HG02870 (cell line): ENCODE results near the gene PPP2R2D.
"Not testable (repeated sequence)": the region's sequence is repeated elsewhere in the genome, so short reads cannot be mapped to it uniquely, and the experiment has no call there.

Experiments
- ATAC-seq: cut with Tn5 transposase; IDR thresholded peaks from one replicate; pipeline ENCODE4 v1.9.1; 2021; ENCODE audit warnings: mild to moderate bottlenecking, moderate library complexity; ENCODE audit not compliant: unreplicated experiment

Gene PPP2R2D

DNA sequence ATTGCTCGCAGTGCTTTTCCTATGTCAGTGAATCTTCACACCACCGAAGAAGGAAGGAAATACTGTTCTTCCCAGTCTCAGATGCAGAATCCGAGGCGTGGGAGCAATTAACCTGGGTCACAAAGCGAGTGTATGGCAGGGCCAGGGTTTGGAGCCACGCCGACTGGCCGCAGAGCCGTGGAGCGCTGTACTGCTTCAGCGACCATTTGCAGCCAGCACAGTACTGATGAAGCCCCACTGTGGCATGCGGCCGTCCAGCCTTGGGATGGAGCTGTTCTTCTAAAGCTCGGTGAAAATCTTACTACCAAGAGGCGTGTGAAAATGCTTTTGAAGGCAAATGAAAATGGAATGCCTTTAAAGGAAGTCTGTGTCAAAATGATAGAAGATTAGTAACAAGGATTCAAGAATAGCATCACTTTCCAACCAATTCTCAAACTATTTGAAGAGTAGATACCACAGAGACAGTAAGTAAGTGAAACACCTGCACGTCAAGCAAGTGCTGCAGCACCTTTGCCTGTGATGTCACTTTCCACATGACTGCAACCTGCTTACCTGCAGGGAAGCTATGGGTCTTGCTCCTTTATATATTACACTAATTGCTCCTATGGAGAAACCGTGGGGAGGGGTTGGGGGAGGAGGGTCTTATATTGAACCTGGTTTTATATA, 4.9 kb downstream of the PPP2R2D start:
- ATAC-seq: no peak

DNA sequence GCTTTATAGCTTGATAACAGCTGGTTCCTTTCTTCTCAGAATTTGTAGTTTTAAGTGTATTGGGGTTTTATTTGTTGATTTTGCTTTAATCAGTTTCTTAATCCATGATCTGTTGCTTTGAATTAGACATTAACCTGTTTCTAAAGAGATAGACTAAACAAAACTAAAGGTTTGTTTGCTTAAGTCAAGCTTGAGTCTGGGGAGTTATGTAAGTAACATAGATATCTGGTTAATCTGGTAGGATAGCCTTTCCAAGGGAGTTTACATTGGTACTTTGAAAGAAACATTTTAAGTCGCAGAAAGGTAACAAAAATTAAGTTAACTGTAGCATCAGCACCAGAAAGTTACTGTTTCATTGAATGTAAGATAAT, 5.4 kb downstream of the PPP2R2D start:
- ATAC-seq: no peak

DNA sequence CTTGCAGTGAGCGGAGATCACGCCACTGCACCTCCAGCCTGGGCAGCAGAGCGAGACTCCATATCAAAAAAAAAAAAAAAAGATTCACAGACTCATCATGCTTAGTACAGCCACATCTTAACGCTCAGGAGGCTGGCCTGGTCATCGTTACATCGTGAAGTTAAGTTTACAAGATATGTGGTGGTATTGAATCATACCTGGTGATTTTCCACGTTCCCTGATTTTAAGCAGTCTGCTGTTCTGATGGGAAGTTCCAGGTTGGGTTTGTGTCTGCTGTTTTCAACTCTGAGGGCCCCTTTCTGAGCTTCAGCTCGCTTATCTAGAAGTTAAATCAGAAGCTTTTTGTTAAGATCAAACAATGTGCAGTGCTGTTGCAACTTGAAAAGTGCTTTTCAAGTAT, 6.9 kb downstream of the PPP2R2D start:
- ATAC-seq: no peak

DNA sequence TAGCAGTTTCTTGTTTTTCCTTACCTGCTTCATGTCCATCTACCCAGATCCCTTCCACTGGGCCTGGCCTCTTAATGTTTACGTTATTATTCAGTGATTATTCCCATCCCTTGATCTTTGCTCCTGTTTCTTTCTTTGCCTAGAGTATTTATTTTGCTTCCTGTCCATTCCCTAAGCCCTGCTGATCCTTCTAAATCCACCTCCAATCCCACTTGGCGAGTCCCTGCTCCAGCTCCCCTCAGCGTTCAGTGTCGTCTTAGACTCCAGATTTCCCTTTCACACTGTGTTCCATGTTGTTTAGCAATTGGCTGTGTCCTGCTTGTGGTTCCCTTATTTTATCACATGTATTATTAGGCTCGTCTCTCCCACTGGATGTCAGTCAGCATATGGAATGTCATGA, 7.3 kb downstream of the PPP2R2D start:
- no peak for ATAC-seq

DNA sequence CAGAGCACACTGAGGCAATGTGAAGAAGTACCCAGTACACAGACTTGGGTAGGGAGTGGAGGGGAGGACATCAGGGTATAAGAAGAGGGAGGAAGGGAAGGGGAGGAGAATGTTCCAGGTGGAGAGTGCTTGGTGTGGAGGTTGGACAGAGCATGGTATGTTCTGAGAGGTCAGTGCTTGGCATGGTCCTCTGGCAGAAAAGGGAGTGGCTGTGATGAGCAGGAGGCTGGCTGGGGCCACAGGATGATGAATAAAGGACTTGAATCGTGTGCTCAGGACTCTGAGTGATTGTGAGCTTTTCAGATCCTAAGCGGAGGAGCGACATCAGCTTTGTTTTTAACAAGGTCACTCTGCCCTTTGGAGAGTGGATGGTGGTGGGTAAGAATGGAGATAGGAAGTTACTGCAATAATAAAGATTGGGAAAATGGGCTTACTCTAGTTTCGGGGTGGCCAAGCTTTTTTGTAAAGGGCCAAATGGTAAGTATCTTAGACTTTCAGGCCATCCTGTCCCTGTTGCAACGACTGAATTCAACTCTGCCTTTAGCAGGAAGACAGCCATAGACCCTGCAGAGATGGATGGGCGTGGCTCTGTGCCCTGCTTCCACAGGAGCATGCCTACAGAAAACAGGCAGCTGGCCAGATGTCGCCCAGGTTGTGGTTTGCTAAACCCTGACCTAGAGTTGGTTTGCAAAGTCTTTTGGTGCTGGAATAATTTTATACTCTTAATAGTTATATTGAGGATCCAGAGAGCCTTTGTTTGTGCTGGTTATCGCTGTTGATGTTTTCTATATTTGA, 8.4 kb downstream of the PPP2R2D start:
- ATAC-seq: no peak

DNA sequence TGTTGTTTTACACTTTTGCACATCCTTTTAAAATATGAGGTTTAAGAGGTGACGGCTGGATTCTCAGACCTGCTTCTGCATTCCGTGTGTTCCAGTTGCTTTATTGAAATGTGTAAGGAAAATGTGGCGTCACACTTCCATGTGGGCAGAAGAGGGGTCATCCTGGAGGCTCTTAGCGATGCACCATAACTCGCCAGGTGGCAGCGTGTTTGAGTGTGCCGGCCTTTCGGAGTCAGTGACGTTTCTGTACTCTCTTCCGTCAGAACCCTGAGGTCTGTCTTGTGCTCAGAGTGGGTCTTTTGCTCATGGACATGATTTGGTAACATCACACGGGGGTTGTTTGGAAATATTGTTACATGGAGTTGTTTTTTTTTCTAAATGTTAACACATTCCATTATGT, 9.1 kb downstream of the PPP2R2D start:
- ATAC-seq: no peak

DNA sequence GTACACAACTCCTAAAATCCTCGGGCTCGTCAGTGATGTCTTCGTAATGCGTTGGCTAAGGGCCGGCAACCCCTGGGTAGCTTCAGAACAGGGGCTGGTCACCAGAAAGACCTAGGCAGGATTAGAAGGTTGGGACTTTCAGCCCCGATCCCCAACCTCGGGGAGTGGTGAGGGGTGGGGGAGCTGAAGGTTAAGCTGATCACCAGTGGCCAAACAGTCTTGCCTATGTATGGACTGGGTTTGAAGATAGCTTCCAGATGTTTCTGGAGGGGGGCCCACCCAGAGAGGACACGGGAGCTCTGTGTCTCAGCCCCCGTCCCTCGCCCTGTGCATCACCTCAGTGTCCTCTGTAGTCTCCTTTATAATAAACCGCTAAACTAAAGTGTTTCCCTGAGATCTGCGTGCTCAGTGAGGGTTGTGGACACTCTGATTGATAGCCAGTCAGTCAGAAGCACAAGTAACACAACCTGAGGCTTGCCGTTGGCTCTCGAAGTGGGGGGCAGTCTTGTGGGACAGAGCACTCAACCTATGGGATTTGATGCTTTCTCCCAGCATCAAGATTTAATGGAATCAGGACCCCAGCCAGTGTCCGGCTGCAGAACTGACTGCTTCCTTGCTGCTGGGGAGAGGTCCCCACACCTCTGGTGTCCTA, 10.0 kb downstream of the PPP2R2D start:
- no peak for ATAC-seq

DNA sequence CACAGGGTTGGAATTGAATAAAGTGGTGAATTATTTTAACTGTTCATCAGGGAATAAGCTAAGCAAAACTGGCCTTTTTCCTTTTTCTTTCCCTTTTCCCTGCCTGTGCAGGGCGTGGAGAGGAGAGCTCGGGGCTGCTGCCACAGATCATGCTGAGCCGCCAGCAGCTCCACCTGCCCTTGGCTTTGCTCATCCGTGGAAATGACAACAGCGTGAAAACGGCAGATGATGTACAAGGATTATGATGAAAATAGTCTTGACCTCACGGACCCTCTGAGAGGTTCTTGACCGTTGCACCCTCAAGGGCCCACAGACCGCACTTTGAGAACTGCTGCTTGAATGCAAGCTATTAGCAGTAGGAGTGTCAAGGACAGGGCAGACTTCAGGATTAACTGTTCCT, 10.6 kb downstream of the PPP2R2D start:
- no peak for ATAC-seq

DNA sequence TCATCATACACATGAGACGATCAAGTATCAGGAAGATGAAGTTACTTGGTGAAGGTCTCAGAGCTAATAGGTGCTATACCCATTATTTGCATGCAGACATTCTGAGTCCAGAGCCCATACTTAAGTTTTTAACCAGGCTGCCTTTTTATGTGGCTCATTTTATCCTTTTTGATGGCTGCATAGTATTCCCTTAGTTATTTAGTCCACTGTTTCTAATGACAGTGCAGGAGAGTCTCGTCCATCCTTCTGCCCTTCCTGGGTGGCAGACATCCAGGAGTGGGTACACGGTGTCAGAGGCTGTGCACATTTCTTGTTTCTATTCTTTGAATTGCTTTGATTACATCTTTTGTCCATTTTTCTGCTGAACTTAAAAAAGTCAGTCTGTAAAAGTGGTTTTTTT, 11.8 kb downstream of the PPP2R2D start:
- no peak for ATAC-seq

DNA sequence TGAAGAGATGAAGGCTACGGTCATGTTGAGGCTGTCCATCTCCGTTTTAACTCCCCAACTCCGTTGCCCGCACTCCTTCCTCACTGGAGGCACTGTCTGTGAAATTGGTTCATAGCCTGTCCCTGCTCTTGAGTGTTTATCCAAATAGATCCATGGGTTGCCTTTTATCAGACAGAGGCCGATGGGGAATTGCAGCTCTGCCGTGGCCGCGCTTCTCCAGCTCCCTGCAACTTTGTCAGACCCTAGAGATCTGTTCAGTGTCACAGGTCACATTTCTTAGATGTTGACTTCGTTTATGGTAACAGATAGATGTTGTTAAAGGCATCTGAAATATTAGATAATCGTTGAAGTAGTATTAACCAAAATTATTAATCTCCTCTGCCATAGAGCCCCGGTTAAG, 14.7 kb downstream of the PPP2R2D start:
- ATAC-seq: no peak

DNA sequence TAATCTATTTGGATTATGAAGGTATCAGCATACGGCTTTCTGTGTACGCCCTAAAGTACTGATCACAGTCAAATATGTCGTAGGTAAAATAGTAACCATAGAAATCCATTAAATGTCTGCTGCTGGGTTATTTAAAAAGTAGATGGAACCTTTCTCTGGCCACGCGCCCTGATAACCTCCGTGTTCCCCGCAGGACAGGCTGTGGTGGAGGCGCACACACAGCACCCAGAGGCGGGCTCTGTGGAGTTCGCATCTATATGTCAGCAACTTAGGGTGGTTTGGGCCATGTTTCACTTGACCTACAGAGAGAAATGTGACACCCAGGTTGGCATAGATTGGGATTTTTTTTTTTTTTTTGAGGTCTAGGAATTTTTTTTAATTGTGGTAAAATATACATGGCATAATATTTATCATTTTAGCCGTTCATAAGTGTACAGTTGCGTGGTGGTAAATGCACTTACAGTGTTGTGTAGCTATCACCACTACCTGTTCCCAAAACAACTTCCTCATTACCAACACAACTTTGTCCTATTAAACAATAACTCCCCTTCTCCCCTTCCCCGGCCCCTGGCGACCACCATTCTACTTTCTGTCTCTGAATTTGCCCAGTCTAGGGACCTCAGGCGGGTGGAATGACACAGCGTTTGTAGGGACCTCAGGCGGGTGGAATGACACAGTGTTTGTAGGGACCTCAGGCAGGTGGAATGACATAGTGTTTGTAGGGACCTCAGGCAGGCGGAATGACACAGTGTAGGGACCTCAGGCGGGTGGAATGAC, 15.4 kb downstream of the PPP2R2D start:
- no peak for ATAC-seq

DNA sequence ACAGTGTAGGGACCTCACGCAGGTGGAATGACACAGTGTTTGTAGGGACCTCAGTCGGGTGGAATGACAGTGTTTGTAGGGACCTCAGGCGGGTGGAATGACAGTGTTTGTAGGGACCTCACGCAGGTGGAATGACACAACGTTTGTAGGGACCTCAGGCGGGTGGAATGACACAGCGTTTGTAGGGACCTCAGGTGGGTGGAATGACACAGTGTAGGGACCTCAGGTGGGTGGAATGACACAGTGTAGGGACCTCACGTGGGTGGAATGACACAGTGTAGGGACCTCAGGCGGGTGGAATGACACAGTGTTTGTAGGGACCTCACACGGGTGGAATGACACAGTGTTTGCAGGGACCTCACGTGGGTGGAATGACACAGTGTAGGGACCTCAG, 16.0 kb downstream of the PPP2R2D start:
- ATAC-seq: not testable (repeated sequence)

DNA sequence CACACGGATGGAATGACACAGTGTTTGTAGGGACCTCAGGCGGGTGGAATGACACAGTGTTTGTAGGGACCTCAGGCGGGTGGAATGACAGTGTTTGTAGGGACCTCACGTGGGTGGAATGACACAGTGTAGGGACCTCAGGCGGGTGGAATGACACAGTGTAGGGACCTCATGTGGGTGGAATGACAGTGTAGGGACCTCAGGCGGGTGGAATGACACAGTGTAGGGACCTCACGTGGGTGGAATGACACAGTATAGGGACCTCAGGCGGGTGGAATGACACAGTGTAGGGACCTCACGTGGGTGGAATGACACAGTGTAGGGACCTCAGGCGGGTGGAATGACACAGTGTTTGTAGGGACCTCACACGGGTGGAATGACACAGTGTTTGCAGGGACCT, 16.7 kb downstream of the PPP2R2D start:
- ATAC-seq: not testable (repeated sequence)

DNA sequence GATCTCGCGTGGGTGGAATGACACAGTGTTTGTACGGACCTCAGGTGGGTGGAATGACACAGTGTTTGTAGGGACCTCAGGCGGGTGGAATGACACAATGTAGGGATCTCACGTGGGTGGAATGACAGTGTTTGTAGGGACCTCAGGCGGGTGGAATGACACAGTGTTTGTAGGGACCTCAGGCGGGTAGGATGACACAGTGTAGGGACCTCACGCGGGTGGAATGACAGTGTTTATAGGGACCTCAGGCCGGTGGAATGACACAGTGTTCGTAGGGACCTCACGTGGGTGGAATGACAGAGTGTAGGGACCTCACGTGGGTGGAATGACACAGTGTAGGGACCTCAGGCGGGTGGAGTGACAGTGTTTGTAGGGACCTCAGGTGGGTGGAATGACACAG, 18.7 kb downstream of the PPP2R2D start:
- not testable (repeated sequence) for ATAC-seq

DNA sequence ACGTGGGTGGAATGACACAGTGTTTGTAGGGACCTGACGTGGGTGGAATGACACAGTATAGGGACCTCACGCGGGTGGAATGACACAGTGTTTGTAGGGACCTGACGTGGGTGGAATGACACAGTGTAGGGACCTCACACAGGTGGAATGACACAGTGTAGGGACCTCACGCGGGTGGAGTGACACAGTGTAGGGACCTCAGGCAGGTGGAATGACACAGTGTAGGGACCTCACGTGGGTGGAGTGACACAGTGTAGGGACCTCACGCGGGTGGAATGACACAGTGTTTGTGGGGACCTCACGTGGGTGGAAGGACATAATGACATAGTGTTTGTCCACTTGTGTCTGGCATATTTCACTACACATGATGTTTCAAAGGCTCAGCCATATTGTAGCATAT, 19.3 kb downstream of the PPP2R2D start:
- no peak for ATAC-seq

DNA sequence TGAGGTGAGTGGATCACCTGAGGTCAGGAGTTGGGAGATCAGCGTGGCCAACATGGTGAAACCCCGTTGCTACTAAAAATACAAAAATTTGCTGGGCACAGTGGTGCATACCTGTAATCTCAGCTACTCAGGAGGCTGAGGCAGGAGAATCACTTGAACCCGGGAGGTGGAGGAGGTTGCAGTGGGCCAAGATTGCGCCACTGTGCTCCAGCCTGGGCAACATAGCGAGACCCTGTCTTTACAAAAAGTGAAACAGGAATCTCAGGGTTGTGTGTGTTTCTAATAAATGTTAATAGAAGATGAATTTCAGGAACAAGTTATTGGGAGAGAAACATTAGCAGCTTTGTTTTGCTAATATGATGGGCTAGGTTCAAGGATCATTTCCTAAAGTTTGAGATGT, 19.9 kb downstream of the PPP2R2D start:
- peak; percentile 4 for ATAC-seq

DNA sequence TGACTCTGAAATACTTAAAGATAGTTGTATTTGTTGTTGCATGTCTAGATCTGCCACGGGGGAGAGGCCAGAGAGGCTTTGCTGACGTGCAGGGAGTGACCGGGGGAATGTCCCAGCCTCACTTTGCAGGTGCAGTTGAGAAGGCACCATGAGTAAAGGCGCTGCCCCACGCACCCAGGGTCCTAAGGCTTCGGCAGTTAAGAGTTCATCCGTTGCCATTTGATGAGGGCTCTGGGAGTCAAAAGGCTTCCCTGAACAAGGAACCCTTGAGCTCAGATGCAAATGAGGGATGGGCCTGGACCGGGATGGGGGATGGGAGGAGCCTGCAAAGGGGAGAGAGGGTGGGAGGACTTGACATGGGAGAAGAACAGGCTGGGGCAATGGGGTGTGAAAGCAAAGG, 20.4 kb downstream of the PPP2R2D start:
- ATAC-seq: peak; percentile 85

DNA sequence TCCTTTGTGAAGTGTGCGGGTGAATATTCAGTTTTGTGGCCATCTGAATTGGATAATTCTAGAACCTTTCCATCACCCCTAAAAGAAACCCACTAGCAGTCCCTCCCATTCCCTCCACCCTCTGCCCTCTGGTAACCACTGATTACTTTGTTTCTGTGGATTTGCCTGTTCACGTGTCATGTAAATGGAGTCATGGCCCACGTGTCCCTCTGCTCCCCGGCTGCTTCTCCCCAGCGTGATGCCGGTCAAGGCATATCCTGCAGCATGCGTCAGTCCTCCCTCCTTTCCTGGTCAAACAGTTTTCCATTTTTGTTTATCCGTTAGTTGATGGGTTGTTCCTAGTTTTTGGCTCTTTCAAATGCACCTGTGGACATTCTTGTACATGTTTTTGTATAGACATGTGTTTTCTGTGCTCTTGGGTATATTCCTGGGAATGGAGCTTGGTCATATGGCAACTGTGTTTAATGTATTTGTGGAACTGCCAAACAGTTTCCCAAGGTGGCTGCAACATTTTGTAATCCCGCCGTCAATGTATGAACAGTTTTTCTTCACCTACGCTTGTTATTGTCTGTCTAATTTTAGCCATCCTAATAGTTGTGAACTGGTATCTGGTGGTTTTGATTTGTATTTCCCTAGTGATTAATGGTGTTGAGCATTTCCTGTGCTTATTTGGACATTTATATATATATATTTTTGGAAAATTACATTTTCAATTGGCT, 22.4 kb downstream of the PPP2R2D start:
- no peak for ATAC-seq

DNA sequence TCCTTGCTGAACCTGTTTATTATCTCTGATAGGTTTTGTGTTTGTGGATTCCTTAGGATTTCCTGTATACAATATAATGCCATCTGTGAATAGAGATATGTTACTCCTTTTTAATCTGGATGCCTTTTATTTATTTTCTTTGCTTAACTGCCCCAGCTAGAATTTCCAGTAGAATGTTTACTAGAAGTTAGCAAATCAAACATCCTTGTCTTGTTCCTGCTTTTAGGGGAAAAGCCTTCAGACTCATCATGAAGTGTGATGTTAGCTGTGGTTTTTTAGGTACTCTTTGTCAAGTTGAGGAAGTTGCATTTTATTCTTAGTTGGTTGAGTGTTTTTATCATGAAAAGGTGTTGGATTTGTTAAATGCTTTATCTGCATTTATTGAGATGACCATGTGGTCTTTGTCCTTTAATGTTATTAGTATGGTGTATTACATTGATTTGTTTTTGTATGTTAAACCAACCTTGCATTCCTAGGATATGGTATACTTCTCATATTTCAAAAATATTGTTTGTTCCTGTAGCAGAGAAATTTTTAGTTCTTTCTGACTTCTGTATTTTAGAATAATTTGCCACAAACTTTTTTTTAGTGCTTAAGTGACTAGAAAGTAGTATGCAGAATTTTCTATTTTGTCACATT, 24.3 kb downstream of the PPP2R2D start:
- ATAC-seq: no peak

DNA sequence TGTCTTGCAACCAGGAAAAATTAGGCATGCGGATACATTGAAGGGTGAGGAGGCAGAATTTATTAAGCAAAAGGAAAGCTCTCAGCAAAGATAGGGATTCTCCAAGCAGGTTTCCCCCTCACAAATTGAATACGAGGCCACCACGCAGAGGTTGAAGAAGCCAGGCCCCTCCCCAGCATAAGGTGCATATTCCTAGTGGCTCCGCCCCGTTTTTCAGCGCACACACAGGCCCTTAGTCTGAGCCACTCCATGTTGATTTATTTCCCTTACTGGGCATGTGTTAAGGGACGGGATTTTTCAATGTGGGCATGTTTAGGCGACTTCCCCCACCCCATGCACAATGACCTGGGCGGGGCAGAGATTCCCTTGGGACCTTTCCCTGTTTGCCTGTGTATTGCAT, 24.9 kb downstream of the PPP2R2D start:
- ATAC-seq: no peak
